Endometrial microvascular endothelial cells (primary cell): Measurements from ENCODE around the gene SLC10A7. TPM values are rescaled to one million over a fixed set of nuclear protein-coding genes. Genes with fewer than 3 reads are reported as not detected.

Experiments used
- total RNA-seq: library from RNA; depleted of rRNA; stranded (reverse); fragments of >200 nt; gene quantifications from one replicate; pipeline ENCODE4 v1.2.3, GENCODE V29; 2015; ENCODE audit errors: inconsistent ontology term

Gene SLC10A7
- total RNA-seq, 1 donor from 2014 or later: 9.7 TPM

Other genes starting within 250 kb of the SLC10A7 start
- not detected for gene POU4F2, start 117.0 kb upstream of the SLC10A7 start, total RNA-seq